ENCODE measurements around the gene CYB561D2. TPM values are rescaled to one million over a fixed set of nuclear protein-coding genes. Genes with fewer than 3 reads are reported as not detected.

Gene CYB561D2
- total and polyA plus RNA-seq, 9 of the 15 experiments (the other 6 are each of a cell fraction or from before 2014, with no cell fraction given): 4.2 to 16.6 (median 9.4) TPM

DNA sequence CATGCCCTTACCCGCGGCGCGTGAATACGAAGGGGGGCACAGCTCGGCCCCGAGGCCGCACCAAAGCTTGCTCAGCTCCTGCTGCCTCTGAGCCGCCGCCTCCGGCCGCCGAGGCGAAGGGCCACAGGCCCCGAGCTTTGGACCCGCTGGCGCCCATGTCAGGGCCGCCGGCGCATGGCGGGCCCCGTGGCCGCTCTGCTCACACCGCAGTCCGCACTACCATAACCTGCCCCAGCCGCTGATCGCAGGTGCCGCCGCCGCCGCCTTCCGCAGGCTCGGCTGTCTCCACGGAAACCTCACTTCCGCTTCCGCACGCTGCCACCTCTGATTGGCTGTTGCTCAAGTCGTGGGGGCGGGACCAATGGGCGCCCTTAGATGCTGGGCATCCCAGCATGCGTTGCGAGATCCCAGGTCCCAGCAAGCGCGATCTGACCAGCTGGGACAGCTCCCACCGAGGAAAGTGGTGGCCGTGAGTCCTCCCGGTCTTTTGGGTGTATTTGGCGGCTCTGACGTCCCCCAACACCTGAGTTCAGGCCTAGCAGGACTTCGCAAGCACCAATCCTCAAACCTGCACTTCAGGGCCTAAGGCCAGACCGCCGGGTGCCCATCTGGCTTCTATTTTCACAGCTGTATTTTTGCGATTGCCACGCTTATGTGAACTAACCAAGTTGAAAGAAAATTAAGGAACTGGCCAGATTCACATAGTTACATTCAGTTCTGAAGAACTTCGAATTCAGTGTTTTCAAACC is 22.5 kb upstream of the CYB561D2 start, which contains the start of gene TUSC2 (continued):
- TF ChIP-seq ZNF133 (CRISPR knock-in tag; IDR thresholded peaks at IDR 0.05) (no peak), MIER1 (IDR thresholded peaks at IDR 0.05; ENCODE audit: low read depth) (no peak), MTA1 (IDR thresholded peaks at IDR 0.05; ENCODE audit: borderline replicate concordance) (no peak), PHF8 (IDR thresholded peaks at IDR 0.05; ENCODE audit: borderline replicate concordance, low read length) (peak; percentile 73; the same call in 1 of the 2 replicates), HNRNPL (IDR thresholded peaks at IDR 0.05; ENCODE audit: low read depth, low read length) (no peak), MNT (conservative IDR thresholded peaks at IDR 0.05) (peak; percentile 74 to 84), FOXK1 (CRISPR knock-in tag; IDR thresholded peaks at IDR 0.05; ENCODE audit: borderline replicate concordance) (0 out of 2 replicates have a peak, but pooled peaks have one; percentile 33), HNRNPK (IDR thresholded peaks at IDR 0.05; ENCODE audit: low read depth, low read length, poor library complexity, severe bottlenecking) (no peak), CBX5 (IDR thresholded peaks at IDR 0.05; ENCODE audit: borderline replicate concordance, low read depth) (no peak), SMAD3 (CRISPR knock-in tag; conservative IDR thresholded peaks at IDR 0.05) (no peak), CXXC5 (CRISPR knock-in tag; IDR thresholded peaks at IDR 0.05) (peak; percentile 72), SPI1 (IDR thresholded peaks at IDR 0.05; ENCODE audit: borderline replicate concordance, low read depth, low read length) (peak; percentile 87), YY1 (IDR thresholded peaks at IDR 0.05; ENCODE audit: borderline replicate concordance in 1 of 3, control insufficient read depth in 1 of 3, extremely low read depth in 1 of 3, insufficient read depth in 3 of 3, insufficient read length in 1 of 3, insufficient replicate concordance in 2 of 3, low read depth in 1 of 3, low read length in 2 of 3) (peak in 1 of 3 experiments; percentile 41), KLF13 (tag; IDR thresholded peaks at IDR 0.05; ENCODE audit: borderline replicate concordance, low read depth) (no peak), SP2 (IDR thresholded peaks at IDR 0.05; ENCODE audit: extremely low read depth, low read depth, low read length, poor library complexity, severe bottlenecking) (peak; percentile 52), KAT2B (IDR thresholded peaks at IDR 0.05; ENCODE audit: low read depth, low read length) (no peak), GABPA (tag; conservative IDR thresholded peaks at IDR 0.05; ENCODE audit: low read depth) (peak; percentile 94), NKRF (IDR thresholded peaks at IDR 0.05; ENCODE audit: borderline replicate concordance) (peak; percentile 70), TAF1 (IDR thresholded peaks at IDR 0.05; ENCODE audit: control insufficient read depth, extremely low read depth, insufficient read depth, low read length, severe bottlenecking) (peak; percentile 59), KAT7 (CRISPR knock-in tag; IDR thresholded peaks at IDR 0.05; ENCODE audit: borderline replicate concordance) (peak; percentile 76; the same call in 1 of the 2 replicates), KLF10 (CRISPR knock-in tag; IDR thresholded peaks at IDR 0.05) (no peak), TRIM24 (IDR thresholded peaks at IDR 0.05) (no peak), NEUROD1 (IDR thresholded peaks at IDR 0.05; ENCODE audit: borderline replicate concordance, low read depth, low read length, partially characterized antibody) (peak; percentile 25), KLF16 (IDR thresholded peaks at IDR 0.05) (no peak), SAFB (IDR thresholded peaks at IDR 0.05; ENCODE audit: borderline replicate concordance, low read depth, low read length) (no peak)
